Stimulated activated naive CD8-positive, alpha-beta T cell treated with anti-CD3 and anti-CD28 coated beads, Interleukin-15, Interleukin-2, amounts not matched to agents 100 ng/mL and 50 ng/mL, for 24 hours (primary cell): ENCODE measurements around the gene ARMC3.
"Not testable (repeated sequence)": the region's sequence is repeated elsewhere in the genome, so short reads cannot be mapped to it uniquely, and the experiment has no call there.

ENCODE experiments used
- H3K27ac Mint-ChIP-seq: one replicate; pipeline ENCODE4 v1.8.0; 2021; ENCODE audit warnings: mild to moderate bottlenecking, mixed read lengths
- H3K27me3 Mint-ChIP-seq: one replicate; pipeline ENCODE4 v1.8.0; 2021; ENCODE audit warnings: mixed read lengths
- H3K36me3 Mint-ChIP-seq: one replicate; pipeline ENCODE4 v1.8.0; 2021; ENCODE audit warnings: low read depth, mixed read lengths
- H3K4me1 Mint-ChIP-seq: one replicate; pipeline ENCODE4 v1.8.0; 2021; ENCODE audit warnings: low read depth, mixed read lengths
- H3K4me3 Mint-ChIP-seq: one replicate; pipeline ENCODE4 v1.8.0; 2021; ENCODE audit warnings: mild to moderate bottlenecking, mixed read lengths
- H3K9me3 Mint-ChIP-seq: one replicate; pipeline ENCODE4 v1.8.0; 2021; ENCODE audit warnings: mixed read lengths

Gene ARMC3

GRCh38 chr10:22911889-22912762 lies 15.7 kb upstream of the ARMC3 start:
- no peaks in the 10 kb centered on the region for H3K27me3 Mint-ChIP-seq
- peaks cover 19% of the 10 kb centered on the region for H3K36me3 Mint-ChIP-seq
- peaks cover 10% of the 10 kb centered on the region for H3K4me1 Mint-ChIP-seq
- H3K4me3 Mint-ChIP-seq, result no peak overlapping the region
- H3K27ac Mint-ChIP-seq, result no peak overlapping the region
- peaks cover 23% of the 10 kb centered on the region for H3K9me3 Mint-ChIP-seq

DNA sequence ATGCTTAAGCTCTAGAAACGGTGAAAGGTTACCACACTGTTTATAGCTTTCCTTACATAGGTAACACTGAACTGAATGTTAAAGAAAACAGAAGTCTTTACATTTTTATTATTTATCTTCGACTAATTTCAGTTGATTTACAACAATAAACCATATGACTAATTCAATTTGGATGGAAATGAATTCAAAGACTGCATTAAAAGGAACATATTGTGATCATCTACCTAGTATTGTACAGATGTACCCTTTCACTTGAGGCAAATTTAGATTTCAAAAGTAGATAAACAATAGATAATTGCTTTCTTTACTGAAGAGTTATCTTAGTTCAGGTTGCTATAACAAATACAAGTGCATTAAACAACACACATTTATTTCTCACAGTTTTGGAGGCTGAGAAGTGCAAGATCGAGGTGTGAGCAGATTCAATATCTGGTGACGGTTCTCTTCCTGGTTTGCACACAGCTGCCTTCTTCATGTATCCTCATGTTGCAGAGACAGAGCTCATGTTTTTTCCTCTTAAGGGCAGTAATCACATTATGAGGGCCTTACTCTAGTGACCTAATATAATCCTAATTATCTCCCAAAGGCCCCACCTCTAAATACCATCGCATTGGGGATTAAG lies 15.0 kb upstream of the ARMC3 start:
- H3K36me3 Mint-ChIP-seq, result peaks cover 14% of the 10 kb centered on the region
- no peak overlapping the region for H3K4me3 Mint-ChIP-seq
- H3K9me3 Mint-ChIP-seq, result peaks cover 17% of the 10 kb centered on the region
- no peak overlapping the region for H3K27ac Mint-ChIP-seq
- peaks cover 1% of the 10 kb centered on the region for H3K27me3 Mint-ChIP-seq
- peaks cover 10% of the 10 kb centered on the region for H3K4me1 Mint-ChIP-seq

- H3K4me3 Mint-ChIP-seq, result no peak overlapping the region
- H3K27me3 Mint-ChIP-seq, result peaks cover 5% of the 10 kb centered on the region
- no peak overlapping the region for H3K27ac Mint-ChIP-seq
- peaks cover 10% of the 10 kb centered on the region for H3K9me3 Mint-ChIP-seq
- peaks cover 10% of the 10 kb centered on the region for H3K4me1 Mint-ChIP-seq
- peaks cover 8% of the 10 kb centered on the region for H3K36me3 Mint-ChIP-seq
Measured at GRCh38 chr10:22913474-22914092, 14.3 kb upstream of the ARMC3 start.

GRCh38 chr10:22915314-22915713 lies 12.5 kb upstream of the ARMC3 start:
- Mint-ChIP-seq H3K4me1 (peaks cover 7% of the 10 kb centered on the region), H3K4me3 (no peak overlapping the region), H3K36me3 (no peaks in the 10 kb centered on the region), H3K27ac (no peak overlapping the region), H3K9me3 (peaks cover 9% of the 10 kb centered on the region), H3K27me3 (peaks cover 7% of the 10 kb centered on the region)

DNA sequence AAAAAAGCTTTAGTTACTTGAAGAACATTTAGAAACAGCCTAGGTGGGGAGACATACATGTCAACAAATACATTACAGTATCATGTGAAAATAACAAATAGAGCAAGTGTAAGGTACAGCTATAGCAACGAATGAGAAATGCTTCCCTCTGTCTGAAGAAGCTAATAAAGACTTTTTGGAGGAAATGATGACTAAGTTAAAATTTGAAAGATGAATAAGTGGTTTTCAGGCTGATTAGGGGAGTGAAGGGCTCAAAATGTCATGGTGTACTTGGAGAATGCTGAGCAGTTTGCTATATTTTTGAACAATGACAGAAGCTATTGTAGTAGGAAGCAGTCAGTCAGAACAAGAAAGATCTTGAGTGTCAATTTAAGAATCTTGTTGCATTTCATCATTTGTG lies 2.8 kb upstream of the ARMC3 start:
- Mint-ChIP-seq H3K9me3 (peaks cover 5% of the 10 kb centered on the region), H3K4me1 (no peaks in the 10 kb centered on the region), H3K4me3 (no peak overlapping the region), H3K27ac (no peak overlapping the region), H3K36me3 (no peaks in the 10 kb centered on the region), H3K27me3 (peaks cover 18% of the 10 kb centered on the region)

DNA sequence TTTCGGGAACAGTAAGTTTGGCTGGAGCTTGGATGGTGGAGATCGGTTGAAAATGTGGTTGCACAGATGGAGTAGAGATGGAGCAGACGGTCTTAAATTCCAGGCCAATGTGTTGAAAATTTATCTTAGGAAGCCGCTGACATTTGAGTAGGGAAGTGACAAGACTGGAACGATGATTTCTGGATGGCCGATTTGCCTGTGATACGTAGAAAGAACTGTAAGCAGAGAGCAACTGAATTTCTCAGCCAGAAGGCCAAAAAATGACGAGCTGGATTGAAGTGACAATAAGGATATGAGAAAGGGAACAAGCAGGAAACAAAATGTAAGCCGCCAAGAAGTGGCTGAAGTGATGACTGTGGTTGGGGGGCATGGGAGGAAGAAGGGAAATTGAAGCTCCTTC lies 687 bp upstream of the ARMC3 start:
- peaks cover 2% of the 10 kb centered on the region for H3K9me3 Mint-ChIP-seq
- no peak overlapping the region for H3K4me3 Mint-ChIP-seq
- H3K27ac Mint-ChIP-seq, result no peak overlapping the region
- H3K27me3 Mint-ChIP-seq, result peaks cover 14% of the 10 kb centered on the region
- peaks cover 3% of the 10 kb centered on the region for H3K4me1 Mint-ChIP-seq
- H3K36me3 Mint-ChIP-seq, result no peaks in the 10 kb centered on the region

- not testable (repeated sequence) for H3K4me1 Mint-ChIP-seq, H3K36me3 Mint-ChIP-seq, H3K27ac Mint-ChIP-seq, H3K4me3 Mint-ChIP-seq, H3K27me3 Mint-ChIP-seq, H3K9me3 Mint-ChIP-seq
Measured at GRCh38 chr10:22929053-22929452, 1.2 kb downstream of the ARMC3 start.

DNA sequence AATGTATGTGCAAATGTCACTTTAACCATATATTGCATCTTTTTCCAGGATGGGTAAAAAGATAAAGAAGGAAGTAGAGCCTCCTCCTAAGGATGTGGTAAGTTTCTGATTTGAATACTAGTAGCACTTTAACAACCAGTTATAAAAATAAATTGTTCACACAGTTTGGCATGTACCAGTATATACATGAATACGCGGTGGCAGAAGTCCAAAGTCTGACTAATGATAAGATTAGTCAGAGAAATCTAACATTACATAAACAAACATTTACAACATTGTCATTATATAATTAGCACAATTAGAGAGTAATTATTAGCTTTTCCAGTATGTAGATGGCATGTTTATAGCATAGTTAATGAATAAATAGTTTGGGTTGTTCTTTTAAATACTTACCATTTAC lies 4.1 kb downstream of the ARMC3 start:
- Mint-ChIP-seq H3K4me1 (peaks cover 3% of the 10 kb centered on the region), H3K27ac (no peak overlapping the region), H3K9me3 (no peaks in the 10 kb centered on the region), H3K4me3 (no peak overlapping the region), H3K27me3 (peaks cover 5% of the 10 kb centered on the region), H3K36me3 (no peaks in the 10 kb centered on the region)

GRCh38 chr10:22932626-22933370 lies 4.9 kb downstream of the ARMC3 start:
- H3K27me3 Mint-ChIP-seq, result peaks cover 5% of the 10 kb centered on the region
- H3K36me3 Mint-ChIP-seq, result no peaks in the 10 kb centered on the region
- no peak overlapping the region for H3K4me3 Mint-ChIP-seq
- H3K4me1 Mint-ChIP-seq, result peaks cover 3% of the 10 kb centered on the region
- H3K9me3 Mint-ChIP-seq, result no peaks in the 10 kb centered on the region
- no peak overlapping the region for H3K27ac Mint-ChIP-seq

DNA sequence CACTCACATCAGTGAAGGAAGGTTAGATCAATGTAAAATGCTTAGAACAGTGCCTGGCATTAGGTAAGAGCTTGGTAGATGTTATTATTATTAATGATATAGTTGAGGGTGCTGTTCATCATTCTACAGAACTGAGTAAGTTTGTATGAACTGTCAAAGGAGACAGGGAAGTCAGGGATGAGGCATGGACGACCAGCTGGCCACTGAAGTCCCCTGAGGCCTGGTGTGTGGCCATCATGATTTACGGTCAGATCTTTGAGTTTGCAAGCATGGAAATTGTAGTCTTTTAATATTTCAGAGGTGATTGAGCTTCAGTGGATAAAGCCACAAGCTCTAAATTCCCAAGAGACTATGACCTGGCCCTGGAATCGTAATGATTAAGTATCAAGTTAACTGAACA lies 6.9 kb downstream of the ARMC3 start:
- H3K27ac Mint-ChIP-seq, result no peak overlapping the region
- H3K4me3 Mint-ChIP-seq, result no peak overlapping the region
- peaks cover 3% of the 10 kb centered on the region for H3K4me1 Mint-ChIP-seq
- H3K36me3 Mint-ChIP-seq, result no peaks in the 10 kb centered on the region
- H3K27me3 Mint-ChIP-seq, result no peaks in the 10 kb centered on the region
- no peaks in the 10 kb centered on the region for H3K9me3 Mint-ChIP-seq

- H3K4me3 Mint-ChIP-seq, result no peak overlapping the region
- peaks cover 14% of the 10 kb centered on the region for H3K9me3 Mint-ChIP-seq
- no peaks in the 10 kb centered on the region for H3K36me3 Mint-ChIP-seq
- H3K4me1 Mint-ChIP-seq, result peaks cover 13% of the 10 kb centered on the region
- no peak overlapping the region for H3K27ac Mint-ChIP-seq
- H3K27me3 Mint-ChIP-seq, result peaks cover 13% of the 10 kb centered on the region
Measured at GRCh38 chr10:22942437-22942836, 14.6 kb downstream of the ARMC3 start.

DNA sequence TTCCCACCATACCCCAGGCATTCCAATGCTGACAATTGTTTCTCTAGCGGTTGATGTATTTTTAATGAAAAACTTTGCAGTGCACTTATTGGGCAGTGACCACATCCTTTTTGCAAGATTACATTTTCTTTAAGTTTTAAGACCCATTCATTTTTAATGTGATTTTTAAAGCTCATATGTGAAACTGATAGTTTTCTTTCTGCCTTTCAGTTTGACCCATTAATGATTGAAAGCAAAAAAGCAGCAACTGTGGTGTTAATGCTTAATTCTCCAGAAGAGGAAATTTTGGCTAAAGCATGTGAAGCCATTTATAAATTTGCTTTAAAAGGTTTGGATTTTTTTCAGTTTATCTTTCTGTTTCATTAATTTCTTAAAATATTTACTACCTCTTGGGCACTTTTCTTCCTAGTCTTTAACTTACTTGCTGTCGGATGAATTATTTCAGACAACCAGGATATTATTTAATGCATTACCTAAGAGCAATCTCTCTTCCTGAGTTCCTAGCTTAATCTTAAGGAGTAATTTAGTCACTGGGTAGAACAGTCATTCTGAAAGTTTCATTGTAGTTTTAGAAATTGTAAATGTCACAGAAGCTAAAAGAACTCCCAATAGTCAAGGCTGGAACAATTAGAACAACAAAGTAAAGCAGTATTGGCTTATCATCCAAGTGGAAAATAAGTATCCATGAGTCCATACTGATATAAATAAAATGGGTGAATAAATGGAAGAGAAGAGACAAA lies 18.3 kb downstream of the ARMC3 start:
- H3K4me1 Mint-ChIP-seq, result peaks cover 13% of the 10 kb centered on the region
- H3K36me3 Mint-ChIP-seq, result peaks cover 4% of the 10 kb centered on the region
- H3K9me3 Mint-ChIP-seq, result peaks cover 28% of the 10 kb centered on the region
- peaks cover 13% of the 10 kb centered on the region for H3K27me3 Mint-ChIP-seq
- H3K27ac Mint-ChIP-seq, result peak overlapping the region; percentile 36
- peak overlapping the region; percentile 31 for H3K4me3 Mint-ChIP-seq

GRCh38 chr10:22954970-22955369 lies 27.1 kb downstream of the ARMC3 start:
- H3K36me3 Mint-ChIP-seq, result no peaks in the 10 kb centered on the region
- H3K4me3 Mint-ChIP-seq, result no peak overlapping the region
- peaks cover under 1% of the 10 kb centered on the region for H3K9me3 Mint-ChIP-seq
- no peaks in the 10 kb centered on the region for H3K27me3 Mint-ChIP-seq
- no peak overlapping the region for H3K27ac Mint-ChIP-seq
- no peaks in the 10 kb centered on the region for H3K4me1 Mint-ChIP-seq

DNA sequence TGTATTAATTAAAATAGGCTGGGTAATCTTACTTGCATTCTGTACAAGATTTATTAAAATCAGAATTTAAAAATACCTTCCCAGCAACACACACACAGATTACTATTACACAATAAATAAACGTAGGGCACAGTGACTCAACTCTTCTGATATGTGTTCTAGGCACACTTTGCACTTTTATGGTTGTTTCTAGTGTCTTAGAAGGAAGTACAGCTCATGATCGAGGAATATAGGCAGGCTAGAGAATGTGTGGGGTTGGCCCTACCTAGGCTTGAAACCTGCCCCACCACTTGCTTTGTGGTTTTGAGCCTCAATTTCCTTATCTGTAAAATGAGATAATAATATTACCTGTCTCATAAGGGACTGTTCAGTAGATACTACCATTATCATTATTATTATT lies 30.5 kb downstream of the ARMC3 start:
- Mint-ChIP-seq H3K4me3 (no peak overlapping the region), H3K27ac (no peak overlapping the region), H3K4me1 (no peaks in the 10 kb centered on the region), H3K27me3 (no peaks in the 10 kb centered on the region), H3K36me3 (no peaks in the 10 kb centered on the region), H3K9me3 (no peaks in the 10 kb centered on the region)
